SHP77 (cell line): Measurements from ENCODE around the gene PLCB4.
"Not testable (repeated sequence)": the region's sequence is repeated elsewhere in the genome, so short reads cannot be mapped to it uniquely, and the experiment has no call there.

Experiments used
- DNase-seq, 2 experiments: peaks; one replicate each; lab custom pipeline; 2025; lab: John Stamatoyannopoulos, UW

Gene PLCB4

DNA sequence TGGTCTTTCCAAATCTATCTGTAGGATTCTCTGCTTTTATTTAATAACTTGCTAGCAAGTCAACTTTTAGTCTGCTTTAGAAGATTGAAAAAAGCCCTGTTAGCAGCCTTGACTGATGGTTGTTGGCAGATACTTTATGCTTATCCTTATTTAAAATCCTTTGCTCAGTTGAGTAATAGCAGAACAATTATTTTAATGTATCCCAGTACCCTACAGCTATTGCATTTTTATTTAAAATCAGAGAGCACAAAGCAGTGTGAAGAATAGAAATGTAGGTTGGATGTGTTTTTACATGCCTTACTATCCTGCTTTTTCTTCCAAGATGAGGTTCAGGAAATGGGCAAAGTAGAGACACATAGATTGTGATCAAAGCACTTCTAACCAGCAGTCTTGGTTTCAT lies 298.4 kb downstream of the PLCB4 start:
- DNase-seq: no peak

DNA sequence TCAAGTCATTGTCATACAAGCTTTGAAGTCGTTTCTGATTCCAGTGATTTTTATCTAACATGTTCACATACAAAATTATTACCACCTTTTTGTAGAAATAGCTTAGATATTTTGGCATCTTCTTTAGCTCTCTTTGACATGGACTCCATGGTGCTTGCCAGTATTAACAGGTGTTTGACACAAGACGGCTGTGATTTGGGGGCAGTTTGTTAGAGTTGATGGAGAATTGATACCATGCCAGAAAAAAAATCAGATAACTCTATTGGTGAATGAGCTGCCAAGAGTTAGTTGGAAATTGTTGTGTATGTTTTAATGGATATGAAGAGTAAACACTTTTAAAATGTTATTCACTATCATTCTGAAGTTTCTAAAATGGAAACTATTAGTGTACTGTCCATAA lies 298.9 kb downstream of the PLCB4 start:
- no peak for DNase-seq

DNA sequence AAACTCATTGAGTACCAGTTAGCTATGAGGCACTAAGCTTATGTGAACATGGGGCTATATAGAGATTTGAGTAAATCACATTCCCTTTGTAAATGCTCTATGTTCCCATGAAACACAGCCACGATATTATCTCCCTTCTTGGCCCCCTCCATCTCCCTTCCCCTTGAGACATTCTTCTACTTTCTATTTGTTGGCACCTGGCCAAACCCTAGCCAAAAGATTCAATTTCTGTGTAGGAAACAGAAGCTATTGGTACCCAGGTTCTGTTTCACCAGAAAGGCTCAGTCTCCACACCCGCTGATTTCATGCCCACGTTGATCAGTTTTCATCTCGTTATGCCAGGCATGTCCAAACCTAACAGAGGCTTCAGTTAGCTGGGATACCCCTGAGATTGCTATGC lies 300.0 kb downstream of the PLCB4 start:
- DNase-seq: no peak

DNA sequence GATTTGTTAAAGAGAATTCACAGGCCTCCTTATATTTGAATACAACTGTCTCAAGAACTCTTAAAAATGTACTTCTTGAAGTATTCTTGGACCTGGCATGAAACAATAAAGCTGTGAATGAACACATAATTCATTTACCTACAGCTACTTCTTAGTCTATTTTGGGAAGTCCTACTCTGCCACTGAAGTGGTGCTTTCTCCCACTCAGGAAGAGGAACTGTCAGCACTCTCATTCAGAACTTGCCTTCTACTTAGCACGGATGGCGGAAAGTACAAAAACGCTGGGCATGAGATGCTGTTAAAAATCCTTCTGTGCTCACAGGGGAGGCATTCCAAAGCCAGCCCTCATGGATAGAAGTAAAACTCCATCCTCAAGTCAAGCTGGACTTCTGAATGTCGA lies 300.7 kb downstream of the PLCB4 start:
- DNase-seq: no peak

DNA sequence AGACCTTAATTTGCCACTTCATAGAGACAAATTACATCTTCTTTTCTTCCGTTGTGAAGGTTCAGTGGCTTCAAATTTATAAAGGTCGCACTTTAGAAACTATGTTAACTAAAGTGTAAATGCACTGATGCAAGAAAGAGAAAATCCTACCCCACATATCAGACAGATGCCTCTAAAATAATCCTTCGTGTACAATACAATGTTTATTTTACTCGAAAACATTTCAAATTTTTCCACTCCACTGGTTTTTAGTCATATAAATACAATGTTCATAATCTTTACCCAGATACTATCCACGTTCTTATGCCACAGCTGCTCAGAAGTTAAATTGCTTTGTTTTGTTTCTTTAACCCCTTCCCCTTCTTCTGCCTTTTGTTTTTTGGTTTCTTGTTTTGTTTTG lies 305.2 kb downstream of the PLCB4 start:
- no peak for DNase-seq

DNA sequence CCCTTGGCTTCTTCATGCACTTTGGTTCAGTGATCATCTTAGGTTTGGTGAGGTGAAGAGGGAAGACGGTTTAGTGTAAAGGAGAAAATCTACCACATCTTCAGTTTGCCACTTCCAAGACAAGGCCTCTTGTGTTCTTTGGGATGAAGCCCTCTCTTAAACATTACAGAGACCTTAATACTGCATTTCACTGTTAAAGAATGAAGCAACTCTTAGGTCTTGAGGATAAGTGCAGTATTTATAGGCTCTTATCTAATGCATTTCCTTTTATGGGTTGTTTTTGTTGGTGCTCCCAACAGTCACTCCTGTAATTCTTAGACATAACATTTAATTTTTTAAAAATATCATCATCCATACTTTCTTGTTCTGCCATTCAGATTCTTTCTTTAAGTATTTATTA lies 305.6 kb downstream of the PLCB4 start:
- no peak for DNase-seq

DNA sequence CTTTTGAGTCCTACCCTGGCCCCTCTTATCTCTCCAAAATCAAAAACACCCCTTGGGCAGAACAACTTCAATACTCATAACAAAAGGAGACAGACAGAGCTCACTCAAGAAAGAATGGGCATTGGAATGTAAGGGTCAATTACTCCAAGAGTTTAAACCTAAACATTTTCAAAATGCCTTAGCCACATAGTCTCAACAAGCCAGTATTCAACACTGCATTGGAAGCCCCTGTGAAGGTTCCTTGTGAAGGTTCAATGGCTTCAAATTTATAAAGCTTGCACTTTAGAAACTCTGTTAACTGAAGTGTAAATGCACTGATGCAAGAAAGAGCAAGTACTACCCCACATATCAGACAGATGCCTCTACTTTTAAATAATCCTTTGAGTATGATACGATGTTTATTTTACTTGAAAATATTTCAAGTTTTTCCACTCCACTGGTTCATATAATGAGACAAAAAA lies 306.4 kb downstream of the PLCB4 start:
- DNase-seq: no peak

DNA sequence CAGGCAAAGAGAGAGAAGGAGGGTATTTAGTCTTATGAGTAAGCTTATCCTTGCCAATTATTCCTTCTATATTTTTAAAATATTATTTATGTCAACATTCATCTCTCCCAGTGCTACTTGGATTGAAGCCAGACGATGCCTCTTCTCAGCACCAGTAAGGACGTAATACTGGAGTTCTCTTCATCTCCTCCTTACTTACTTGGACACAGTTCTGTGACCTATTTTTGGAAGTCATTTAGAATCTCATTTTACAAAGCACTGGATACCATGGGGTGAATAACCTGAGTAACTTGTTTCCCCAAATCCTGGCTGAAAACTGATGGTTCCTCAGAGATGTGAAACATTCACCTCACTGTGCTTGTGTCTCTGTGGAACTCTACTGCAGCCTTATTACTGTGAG lies 308.1 kb downstream of the PLCB4 start:
- no peak for DNase-seq

DNA sequence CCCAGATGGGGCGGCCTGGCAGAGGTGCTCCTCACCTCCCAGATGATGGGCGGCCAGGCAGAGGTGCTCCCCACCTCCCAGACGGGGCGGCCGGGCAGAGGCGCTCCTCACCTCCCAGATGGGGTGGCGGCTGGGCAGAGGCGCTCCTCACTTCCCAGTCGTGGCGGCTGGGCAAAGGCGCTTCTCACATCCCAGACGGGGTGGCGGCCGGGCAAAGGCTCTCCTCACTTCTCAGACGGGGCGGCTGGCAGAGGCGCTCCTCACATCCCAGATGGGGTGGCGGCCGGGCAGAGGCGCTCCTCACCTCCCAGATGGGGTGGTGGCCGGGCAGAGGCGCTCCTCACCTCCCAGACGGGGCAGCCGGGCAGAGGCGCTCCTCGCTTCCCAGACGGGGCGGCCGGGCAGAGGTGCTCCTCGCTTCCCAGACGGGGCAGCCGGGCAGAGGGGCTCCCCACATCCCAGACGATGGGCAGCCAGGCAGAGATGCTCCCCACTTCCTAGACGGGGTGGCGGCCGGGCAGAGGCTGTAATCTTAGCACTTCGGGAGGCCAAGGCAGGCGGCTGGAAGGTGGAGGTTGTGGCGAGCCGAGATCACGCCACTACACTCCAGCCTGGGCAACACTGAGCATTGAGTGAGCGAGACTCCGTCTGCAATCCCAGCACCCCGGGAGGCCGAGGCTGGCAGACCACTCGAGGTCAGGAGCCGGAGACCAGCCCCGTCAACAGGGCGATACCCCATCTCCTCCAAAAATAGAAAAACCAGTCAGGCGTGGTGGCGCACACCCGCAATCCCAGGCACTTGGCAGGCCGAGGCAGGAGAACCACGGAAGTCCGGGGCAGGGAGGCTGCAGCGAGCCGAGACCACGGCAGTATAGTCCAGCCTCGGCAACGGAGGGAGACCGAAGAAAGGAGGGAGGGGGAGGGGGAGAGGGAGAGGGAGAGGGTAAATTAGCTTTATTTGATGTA lies 316.7 kb downstream of the PLCB4 start:
- not testable (repeated sequence) for DNase-seq

DNA sequence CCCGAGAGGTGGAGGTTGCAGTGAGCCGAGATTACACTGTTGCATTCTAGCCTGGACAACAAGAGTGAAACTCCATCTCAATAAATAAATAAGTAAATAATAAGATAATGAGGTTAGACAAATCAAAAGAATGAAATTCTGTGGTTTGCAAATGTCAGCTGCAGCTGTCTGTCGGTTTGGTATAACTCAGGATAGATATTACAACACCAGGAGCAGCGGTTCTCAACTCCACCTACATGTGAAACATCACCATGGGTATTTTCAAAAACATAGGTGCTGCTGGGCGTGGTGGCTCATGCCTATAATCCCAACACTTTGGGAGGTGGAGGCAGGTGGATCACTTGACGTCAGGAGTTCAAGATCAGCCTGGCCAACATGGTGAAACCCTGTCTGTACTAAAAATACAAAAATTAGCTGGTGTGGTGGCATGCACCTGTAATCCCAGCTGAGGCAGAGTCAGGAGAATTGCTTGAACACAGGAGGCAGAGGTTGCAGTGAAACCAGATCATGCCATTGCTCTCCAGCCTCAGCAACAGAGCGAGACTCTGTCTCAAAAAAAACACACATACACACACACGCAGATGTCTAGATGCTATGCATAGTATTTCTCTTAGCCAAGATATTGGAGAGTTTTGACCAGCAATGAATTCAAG lies 319.4 kb downstream of the PLCB4 start:
- no peak for DNase-seq

DNA sequence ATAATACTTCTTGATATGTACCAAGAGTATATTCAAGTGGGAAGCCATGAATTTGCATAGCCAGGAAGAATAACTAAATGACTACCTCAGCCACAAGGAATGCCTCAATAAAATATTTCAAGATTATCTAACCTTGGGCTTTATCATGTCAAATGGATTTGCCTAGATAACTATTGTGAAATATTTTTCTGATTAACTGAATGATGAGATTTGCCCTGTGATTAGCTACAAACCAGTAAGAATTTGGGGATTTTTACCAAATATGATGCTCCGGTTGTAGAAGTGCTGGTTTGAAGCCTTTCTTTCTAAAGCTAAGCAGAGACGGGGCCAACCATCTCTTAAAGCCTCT lies 319.9 kb downstream of the PLCB4 start:
- DNase-seq: no peak

DNA sequence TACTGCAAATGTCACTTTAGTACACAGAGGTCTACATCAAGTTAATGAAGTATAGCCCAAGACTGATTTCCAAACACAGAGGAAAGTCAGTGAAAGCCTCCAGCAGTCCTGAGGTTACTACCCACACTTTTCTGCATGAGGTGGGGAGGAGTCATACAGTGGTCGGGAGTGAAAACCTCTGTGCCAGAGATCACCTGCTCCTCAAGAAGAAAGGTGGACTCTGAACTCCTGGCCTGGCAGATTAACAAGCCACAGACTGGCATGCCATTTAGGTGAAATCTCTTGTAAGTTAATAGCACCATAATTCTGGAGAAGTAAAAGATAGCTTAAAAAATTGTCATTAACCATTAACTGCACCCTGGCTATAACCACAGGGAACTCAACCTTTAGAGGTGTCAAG lies 320.5 kb downstream of the PLCB4 start:
- no peak for DNase-seq

DNA sequence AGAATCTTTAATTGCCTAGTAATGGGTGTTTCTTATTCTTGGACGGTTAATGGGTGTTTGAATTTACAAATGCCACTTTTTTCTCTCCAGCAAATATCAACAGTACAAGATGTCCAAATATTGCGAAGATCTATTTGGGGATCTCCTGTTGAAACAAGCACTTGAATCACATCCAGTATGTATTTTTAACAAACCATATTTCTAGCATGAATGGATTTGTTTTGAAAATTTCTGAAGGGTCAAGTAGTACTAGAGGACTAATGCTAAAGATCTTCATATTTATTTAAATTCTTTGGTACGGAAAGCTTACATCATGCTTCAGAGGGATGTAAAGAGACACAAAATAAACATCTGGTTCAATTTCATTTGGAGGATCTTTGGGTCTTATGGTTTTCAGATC lies 321.6 kb downstream of the PLCB4 start:
- DNase-seq: no peak

DNA sequence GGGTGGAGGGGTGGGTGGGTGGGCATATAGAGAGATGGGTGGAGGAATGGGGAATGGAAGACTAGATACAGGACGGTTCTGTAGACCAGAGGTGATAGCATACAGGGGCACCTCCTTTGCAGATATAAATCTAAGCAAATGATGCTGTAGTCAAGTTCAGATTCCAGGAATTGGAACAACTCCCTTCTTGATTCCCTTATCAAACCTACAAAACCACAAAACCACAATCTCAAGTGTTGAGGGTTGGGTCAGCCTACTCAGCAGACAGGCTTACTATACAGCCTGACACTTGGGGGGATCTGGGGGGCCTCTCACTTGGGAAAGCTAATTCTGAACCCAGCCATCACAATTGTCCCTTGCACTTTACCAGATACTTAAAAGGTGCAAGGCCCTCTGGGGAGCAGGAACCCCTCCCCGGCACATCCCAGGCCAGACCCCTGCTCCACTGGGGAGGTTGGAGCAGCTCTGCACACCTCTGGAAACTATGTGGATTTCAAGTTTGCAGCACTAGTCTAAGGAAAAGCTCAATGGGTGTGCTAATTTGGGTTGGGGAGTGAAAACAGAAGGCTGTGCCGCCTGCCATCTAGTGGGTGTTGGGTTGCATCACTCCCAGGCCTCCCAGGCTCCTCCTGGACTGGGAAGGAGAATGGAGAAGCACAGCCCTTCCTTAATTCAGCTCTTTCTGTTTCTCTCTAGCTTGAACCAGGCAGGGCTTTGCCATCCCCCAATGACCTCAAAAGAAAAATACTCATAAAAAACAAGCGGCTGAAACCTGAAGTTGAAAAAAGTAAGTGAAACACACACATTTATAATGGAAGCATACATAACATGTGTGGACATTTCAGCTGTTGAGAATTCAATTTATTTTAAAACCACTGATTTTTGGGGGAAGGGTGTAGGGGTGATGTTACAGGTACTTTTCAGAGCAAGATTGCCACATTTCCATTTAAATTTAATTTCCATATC lies 324.3 kb downstream of the PLCB4 start:
- DNase-seq: peak; percentile 73 to 78

DNA sequence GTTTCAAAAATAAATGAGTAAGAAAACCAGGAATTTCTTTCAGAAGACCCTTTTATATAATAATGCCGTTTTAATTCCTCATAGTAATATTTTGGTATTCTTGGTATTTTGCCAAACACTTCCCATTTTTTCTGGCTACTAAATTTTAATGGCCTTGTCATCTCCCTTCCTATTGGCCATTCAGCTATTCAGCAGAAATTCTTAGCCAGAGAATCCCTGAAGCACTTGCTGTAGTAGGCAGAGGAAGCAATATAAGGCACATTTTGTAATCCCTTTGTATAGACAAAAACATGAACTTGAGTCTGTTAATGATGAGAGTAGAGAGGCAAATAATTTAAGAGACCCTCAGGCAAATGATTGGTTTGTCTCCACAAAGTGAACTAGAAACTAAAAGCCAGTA lies 327.1 kb downstream of the PLCB4 start:
- no peak for DNase-seq

DNA sequence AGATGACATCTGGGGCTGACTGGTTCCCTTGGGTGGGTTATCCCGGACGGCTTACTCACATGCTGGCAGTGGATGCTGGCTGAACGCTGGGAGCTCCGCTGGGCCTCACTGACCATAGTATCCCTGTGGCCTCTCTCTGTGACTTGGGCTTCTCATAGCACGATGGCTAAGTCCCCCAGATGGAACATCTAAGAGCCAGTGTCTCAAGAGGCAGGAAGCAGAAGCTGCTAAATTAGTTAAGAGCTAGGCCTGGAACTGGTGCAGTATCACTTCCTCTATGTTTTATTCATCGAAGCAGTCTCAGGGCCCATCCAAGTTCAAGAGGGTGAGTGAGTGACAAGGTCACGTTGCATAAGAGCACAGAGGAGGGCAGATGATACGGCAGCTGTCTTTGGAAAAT lies 329.0 kb downstream of the PLCB4 start:
- DNase-seq: no peak

DNA sequence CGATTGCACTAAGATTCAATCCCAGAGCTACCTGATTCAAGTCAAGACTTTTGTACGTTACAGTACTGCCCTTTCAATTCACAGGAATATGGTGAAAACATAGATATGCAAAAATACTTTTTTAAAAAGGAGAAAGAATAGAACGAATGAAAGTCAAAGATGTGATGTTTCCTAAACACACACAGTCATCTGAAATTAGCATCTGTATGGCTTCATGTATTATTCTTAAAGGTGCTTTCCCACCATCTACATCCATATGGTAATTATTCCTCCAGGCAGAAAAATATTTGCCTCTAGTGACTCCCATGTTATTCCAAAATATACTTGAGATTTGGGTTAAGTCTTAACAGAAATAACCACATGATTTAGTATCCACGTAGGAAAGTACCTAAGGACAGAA lies 330.0 kb downstream of the PLCB4 start:
- DNase-seq: no peak

DNA sequence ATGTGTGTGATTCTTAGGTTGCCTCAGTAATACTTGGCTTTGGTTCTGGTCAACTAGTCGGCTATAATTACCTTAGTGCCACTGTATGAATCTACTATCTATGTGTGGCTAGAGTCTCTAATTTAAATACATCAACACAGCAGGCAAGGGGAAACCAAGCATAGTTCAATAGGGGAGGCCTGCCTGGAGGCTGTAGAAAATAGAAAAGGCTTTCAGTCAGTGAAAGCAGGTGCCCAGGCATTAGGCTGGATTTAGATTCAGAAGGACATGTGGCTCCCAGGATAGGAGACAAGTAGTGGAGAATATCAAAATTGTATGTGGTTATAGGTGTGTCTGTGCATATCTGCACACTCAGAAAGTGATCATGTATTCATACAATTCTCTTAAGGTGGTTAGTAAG lies 330.4 kb downstream of the PLCB4 start:
- no peak for DNase-seq

DNA sequence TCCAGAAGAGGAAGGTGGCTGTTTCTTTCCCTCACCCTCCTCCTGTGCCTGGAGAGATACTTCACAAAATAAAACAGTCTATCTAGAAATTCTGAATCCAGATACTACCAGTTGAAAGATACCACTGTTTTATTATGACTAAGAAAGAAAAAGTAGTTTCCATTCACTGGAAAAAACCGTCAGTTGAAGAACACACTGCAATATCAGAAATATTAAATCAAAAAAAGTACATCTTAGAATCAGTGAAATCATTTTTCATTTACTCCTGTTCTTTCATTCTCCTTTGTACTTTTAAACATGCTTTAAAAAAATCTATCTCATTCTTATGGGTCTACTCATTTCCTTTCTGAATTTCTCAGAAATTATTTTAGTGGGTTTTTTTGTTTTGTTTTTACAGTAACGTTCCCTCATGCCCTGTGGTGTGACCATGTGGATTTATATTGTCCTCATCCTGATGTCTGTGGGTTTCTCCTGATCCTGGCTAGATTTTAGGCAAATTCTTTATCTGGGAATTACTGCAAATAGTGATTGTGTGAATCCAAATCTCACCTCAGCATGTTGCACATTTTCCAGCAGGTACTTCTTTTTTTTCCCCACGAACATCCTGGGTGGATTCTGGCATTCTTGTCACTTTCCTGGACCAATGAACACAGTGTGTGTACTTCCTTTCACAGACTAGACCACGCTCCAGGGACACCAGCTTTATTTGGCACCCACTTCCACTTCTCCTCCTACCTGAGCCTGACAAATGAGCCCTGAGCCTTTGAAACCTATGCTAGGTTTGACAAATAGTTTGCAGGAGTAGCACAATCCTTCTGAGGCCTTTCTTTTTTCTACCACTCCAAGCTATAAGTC lies 331.5 kb downstream of the PLCB4 start:
- DNase-seq: no peak

DNA sequence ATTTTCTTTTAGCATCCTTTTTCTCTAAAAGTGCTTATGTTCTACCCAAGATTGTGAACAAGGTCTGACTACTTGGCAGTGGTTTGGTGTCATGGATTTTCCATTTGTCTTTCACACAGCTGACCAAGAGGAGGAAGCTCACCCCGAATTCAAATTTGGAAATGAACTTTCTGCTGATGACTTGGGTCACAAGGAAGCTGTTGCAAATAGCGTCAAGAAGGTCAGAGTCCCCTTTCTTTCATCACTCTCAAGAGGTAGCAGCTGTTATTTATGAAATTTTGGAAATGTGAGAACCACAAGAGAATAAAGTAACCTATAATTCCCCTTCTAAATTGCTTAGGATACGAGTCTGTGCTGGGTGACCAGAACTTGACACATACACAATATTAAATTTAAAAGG lies 332.5 kb downstream of the PLCB4 start:
- no peak for DNase-seq

DNA sequence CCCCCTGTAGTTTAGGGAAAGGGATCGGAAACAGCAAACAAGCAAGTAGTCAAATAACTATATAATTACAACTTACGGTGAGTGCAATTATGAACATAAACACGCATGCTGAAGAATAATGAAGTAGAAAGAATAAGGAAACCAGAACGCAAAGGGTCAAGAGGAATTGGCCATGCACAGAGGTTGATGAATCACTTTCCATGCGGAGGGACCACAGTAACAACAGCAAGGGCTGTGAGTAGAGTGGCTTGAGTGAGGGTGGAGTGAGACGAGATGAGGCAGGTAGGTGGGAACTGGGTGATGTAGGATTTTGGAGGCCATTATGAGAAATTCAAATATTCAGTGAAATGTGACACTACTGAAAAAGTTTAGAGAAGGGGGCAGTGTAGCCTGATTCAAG lies 333.3 kb downstream of the PLCB4 start:
- no peak for DNase-seq
